Thyroid gland (tissue), 4 donors: ENCODE data around the gene ZDBF2.

ENCODE experiments used
- POLR2A ChIP-seq, 2 donors: fragments of 450-650 bp; IDR thresholded peaks; one replicate each; pipeline ENCODE4 v1.6.1; 2017; ENCODE audit warnings: antibody characterized with exemption in 2 of 2, mild to moderate bottlenecking in 2 of 2, moderate library complexity in 1 of 2
- TF ChIP-seq, protein P1 (sequence below), 6 experiments: fragments of 200-600 bp in 3 of 6; fragments of 450-650 bp in 3 of 6; sonication (generic) in 3 of 6; IDR thresholded peaks; one replicate each; pipeline ENCODE4 v1.5.1; 2016 to 2019; ENCODE audit warnings: antibody characterized with exemption in 6 of 6, mild to moderate bottlenecking in 2 of 6, inconsistent platforms in 1 of 6, moderate library complexity in 1 of 6

DNA sequence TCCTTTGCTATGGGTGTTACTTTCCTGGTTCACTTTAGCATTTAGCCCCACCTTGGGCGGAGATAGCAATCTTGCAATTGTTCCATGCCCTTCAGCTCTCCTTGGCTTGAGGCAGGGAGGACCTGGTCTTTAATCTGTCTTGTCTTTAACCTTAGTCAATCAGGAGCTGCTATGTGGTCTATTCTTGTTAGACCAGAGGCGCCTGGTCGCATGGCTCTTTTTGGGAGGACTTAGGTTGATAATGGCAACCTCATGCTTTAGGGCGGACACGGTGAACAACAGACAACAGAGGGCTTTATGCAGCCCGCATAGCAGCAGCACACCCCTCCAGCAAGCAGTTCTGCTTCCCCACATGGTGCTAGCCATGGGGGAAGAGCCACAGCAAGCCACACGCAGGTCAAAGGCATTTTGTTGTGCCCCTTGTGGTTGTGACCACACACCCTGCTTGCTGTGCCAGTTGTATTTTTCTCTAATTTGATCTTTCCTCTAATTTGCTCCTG is 17.7 kb upstream of the ZDBF2 start:
- TF ChIP-seq POLR2A (IDR thresholded peaks at IDR 0.05) = no peak
- TF ChIP-seq, protein P1, sequence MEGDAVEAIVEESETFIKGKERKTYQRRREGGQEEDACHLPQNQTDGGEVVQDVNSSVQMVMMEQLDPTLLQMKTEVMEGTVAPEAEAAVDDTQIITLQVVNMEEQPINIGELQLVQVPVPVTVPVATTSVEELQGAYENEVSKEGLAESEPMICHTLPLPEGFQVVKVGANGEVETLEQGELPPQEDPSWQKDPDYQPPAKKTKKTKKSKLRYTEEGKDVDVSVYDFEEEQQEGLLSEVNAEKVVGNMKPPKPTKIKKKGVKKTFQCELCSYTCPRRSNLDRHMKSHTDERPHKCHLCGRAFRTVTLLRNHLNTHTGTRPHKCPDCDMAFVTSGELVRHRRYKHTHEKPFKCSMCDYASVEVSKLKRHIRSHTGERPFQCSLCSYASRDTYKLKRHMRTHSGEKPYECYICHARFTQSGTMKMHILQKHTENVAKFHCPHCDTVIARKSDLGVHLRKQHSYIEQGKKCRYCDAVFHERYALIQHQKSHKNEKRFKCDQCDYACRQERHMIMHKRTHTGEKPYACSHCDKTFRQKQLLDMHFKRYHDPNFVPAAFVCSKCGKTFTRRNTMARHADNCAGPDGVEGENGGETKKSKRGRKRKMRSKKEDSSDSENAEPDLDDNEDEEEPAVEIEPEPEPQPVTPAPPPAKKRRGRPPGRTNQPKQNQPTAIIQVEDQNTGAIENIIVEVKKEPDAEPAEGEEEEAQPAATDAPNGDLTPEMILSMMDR (IDR thresholded peaks at IDR 0.05) = no peak
